ENCODE data around the gene ME2.
"Not testable (repeated sequence)": the region's sequence is repeated elsewhere in the genome, so short reads cannot be mapped to it uniquely, and the experiment has no call there.

The ME2 gene

GRCh38 chr18:50928551-50928950 lies 49.6 kb downstream of the ME2 start:
- no peak for DNase-seq

GRCh38 chr18:50933684-50934083 lies 54.8 kb downstream of the ME2 start:
- DNase-seq: no peak

- no peak for DNase-seq
Observed at GRCh38 chr18:50934545-50935211, 55.8 kb downstream of the ME2 start.

DNA sequence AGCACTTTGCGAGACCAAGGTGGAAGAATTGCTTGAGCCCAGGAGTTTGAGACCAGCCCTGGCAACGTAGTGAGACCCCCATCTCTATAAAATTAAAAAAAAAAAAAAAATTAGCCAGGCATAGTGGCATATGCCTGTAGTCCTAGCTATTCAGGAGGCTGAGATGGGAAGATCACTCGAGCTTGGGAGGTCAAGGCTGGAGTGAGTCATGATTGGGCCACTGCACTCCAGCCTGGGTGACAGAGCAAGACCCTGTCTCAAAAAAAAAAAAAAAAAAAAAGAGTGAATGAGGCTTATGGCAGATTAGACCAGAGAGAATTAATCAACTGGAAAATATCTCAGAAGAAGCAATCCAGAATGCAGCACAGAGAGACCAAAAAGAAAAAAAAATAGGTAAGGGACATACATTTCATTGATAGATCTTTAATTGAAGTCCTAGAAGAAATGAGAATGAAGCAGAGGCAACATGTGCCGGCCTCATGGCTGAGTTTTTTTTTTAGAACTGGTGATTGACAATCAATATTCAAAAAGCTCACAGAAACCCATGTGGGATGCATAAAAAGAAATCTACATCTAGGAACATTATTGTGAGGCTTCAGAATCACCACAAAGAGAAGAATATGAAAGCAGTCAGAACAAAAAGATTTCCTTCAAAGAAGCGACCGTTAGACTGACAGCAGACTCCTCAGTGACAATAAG lies 56.7 kb downstream of the ME2 start:
- no peak for DNase-seq

DNA sequence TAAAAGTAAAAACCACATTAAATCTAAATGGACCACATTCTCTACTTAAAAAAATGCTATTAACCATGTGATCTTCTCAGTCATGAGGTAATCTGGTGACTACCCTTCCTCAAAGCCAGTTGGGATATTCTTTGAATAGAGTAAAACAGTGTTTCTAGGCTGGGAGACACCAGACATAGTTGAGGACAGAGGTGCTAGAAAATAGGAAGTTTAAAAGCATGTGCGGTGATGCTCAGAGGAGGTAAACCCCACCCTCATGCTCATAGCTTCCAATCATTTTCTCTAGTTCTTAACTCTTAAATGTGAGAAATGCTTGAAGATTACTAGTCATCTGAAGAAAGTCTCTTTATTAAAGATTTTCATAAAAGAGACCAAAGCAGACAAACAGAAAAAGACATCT lies 58.3 kb downstream of the ME2 start:
- no peak for DNase-seq

GRCh38 chr18:50938912-50939311 lies 60.0 kb downstream of the ME2 start:
- DNase-seq: no peak

DNA sequence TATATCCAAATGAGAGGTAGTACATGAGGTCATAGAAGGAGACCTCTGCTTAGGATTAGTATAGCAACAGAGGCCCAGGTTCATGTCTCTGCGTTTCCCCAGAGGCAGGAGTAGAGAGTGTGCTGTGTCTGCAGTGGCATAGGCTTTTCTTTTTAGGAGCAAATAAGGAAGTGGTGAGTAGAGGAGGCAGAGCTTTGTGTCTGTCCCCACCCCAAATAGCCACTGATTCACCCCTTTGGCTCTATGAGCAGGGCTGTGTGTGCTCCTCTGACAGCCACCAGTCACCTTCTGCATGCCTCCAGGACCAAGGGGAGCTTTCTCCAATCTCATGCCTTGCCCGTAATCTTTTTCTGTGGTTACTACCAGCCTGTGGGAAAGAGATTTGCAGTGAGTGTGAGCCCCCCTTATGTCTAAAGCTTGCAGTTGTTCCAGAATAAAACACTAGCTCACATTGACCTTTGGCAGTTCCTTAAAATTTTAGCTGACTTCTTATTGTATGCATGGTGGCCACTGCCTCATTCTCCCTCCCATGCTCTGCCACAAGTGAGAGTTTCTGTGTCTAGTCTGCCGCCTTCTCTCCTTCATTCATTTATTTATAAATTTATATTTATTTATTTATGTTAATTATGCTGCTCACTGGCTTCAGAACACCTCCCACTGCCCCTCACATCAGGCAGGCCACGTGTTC lies 65.5 kb downstream of the ME2 start:
- DNase-seq: no peak

DNA sequence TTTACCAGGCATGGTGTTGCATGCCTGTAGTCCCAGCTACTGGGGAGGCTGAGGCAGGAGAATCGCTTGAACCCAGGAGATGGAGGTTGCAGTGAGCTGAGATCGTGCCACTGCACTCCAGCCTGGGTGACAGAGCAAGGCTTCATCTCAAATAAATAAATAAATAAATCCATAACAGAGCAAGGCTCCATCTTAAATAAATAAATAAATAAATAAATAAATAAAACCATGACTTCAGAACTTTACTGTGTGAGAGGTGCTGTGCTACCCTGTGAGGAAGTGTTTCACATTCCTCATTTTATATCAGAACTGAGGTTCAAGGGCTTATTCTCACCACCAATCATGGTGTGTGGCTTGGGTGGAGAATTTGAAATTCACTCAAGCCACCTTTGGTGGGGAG lies 67.0 kb downstream of the ME2 start:
- not testable (repeated sequence) for DNase-seq

GRCh38 chr18:50947899-50948298 lies 69.0 kb downstream of the ME2 start:
- DNase-seq: no peak

DNA sequence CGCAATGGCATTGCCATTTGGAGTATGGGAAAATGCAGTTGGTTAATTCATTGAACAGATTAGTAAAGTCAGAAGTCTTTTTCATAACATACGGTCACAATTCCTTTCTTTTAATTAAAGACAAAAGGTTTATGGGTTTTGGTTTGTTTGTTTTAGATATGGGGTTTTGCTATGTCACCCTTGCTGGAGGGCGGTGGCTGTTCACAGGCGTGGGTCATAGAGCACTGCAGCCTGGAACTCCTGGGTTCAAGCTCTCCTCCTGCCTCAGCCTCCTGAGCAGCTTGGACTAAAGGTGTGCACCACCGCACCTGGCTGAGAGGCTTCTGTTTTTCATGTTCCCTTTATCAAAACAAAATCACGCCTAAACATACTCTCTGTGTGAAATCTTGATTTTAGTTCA lies 70.3 kb downstream of the ME2 start:
- DNase-seq: no peak

GRCh38 chr18:50950626-50951025 lies 71.7 kb downstream of the ME2 start:
- no peak for DNase-seq

GRCh38 chr18:50953822-50954221 lies 74.9 kb downstream of the ME2 start:
- no peak for DNase-seq

DNA sequence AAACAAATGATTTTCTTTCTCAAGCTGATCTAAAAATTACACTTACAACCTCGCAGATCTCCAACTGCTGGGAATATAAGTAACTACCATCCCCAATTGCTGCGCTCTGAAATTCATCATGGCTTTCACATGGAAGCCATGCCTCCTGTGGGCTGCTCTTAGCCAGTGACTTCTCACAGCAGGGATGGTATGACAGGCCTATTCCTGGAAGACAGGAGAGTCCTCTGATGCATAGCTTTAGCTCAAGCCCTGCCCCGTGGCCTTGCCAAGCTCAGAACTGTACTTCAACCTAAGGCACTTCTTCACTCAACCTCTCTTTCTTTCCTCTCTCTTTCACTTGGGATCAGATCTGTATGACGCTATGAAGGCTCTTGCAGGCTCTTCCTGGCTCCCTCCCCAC lies 76.3 kb downstream of the ME2 start:
- no peak for DNase-seq

GRCh38 chr18:50956116-50956515 lies 77.2 kb downstream of the ME2 start:
- no peak for DNase-seq

DNA sequence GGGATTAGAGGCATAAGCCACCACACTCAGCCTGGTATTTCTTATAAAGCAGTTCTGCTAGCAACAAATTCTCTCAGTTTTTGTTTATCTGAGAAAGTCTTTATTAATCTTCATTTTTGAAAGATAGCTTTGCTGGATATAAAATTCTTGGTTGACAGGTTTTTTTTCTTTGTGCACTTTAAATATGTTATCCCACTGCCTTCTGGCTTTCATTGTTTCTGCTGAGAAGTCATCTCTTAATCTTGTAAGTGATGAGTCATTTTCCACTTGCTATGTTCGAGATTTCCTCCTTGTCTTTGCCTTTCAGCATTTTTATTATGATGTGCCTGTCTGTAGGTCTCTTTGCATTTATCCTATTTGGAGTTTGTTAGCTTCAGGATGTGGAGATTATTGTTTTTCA lies 83.1 kb downstream of the ME2 start:
- no peak for DNase-seq

DNA sequence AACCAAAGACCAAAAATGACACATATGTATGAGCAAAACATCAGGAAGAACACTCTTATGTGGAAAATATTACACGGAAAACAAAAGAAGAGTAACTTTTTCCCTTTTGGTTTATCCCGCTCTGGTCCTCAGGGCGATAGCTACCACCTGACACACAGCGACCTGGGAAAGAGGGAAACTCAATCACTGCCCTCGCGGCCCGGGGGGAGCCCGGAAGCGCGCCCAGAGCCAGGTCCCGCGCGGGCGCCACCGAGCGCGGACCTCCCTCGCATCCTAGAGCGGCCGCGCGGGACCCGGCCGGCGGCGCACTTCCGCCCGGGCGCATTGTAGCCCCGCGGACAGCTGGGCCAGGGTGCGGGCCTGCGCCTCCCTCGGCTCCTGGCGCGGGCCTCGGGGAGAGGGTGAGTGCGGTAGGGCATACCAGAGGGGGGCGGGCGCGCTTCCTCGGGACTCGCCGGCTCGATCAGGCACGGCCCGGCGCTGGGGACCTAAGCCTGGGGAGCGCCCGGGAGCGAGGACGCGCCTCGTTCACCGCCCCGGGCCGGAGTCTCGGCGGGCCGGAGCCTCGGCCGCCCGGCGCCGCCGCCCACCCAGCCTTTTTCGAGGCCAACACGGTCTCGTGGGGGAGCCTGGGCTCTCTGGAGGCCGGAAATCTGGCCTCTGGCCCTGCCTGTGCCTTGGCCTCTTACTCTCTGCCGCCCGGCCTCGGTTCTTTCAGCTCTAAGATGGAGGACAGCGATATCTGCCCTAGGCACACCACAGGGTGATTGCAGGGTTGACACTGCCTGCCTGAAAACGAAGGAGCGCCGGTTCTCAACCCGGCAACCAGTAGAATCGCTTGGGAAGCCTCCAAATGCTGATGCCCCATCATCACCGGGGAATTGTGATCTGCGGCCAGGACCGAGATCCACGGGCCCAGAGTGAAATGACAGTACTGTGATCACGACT lies 89.1 kb downstream of the ME2 start, which contains the start of gene ELAC1:
Gene ELAC1, plus strand, starts transcription at position 327 of the 948 bp plus-strand sequence. CDS start 6,365 bp downstream, outside the sequence.
- peak; percentile 30 for DNase-seq

GRCh38 chr18:50969448-50969847 lies 90.5 kb downstream of the ME2 start:
- DNase-seq: no peak

DNA sequence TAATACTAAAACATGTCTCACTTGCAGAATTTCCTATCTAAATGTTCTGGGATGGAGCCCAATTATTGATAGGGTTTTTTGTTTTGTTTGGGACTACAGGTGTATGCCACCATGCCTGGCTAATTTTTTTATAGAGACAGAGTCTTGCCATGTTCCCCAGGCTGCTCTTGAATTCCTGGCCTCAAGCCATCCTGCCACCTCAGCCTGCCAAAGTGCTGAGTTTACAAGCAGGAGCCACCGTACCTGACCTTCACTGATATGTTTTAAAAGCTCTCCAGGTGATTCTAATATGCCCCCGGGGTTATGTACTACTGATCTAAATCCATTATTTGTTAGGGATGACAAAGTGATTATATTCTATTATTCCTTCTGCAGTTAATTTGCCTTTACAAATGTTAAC lies 91.1 kb downstream of the ME2 start:
- no peak for DNase-seq

GRCh38 chr18:50972404-50972803 lies 93.5 kb downstream of the ME2 start:
- DNase-seq: not testable (repeated sequence)

- DNase-seq: no peak
Observed at GRCh38 chr18:50973367-50974126, 94.6 kb downstream of the ME2 start.

DNA sequence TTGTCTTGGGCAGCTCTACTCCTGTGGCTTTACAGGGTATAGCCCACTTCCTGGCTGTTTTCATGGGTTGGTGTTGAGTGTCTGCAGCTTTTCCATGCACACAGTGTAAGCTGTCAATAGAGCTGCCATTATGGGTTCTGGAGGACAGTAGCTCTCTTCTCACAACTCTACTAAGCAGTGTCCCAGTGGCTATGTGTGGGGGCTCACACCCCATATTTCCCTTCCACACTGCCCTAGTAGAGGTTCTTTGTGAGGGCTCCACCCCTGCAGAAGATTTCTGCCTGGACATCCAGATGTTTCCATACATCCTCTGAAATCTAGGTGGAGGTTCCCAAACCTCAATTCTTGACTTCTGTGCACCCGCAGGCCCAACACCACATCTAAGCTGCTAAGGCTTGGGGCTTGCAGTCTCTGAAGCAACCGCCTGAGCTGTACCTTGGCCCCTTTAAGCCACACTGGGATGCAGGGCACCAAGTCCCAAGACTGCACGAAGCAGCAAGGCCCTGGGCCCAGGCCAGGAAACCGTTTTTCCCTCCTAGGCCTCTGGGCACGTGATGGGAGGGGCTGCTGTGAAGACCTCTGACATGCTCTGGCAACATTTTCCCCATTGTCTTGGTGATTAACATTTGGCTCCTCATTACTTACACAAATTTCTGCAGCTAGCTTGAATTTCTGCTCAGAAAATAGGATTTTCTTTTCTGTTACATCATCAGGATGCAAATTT lies 98.3 kb downstream of the ME2 start:
- no peak for DNase-seq
